Iris pigment epithelial cell (primary cell): ENCODE data around the gene DOCK1.

Experiments used
- DNase-seq: peaks from one replicate; pipeline ENCODE4 v3.0.0-alpha.2; 2011; ENCODE audit warnings: low read depth

The DOCK1 gene

DNA sequence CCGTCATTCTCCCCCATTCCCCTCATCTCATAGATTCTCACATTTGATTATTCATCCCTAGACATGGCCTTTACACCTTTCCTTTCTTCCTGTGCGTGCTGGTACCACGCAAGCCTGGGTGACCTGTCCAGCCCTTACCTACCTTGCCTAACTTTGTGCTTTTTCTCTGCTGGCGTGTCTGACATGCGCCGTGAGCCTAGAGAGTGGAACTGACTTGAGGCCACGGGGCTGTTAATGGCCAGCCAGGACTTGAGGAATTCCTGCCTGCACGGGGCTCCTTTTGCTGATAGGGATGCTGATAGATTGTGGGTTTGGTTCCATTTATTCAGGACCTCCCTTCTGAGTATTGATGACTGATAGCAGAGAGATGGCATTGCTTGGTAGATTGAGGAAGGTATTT is 134.2 kb downstream of the DOCK1 start:
- no peak for DNase-seq

DNA sequence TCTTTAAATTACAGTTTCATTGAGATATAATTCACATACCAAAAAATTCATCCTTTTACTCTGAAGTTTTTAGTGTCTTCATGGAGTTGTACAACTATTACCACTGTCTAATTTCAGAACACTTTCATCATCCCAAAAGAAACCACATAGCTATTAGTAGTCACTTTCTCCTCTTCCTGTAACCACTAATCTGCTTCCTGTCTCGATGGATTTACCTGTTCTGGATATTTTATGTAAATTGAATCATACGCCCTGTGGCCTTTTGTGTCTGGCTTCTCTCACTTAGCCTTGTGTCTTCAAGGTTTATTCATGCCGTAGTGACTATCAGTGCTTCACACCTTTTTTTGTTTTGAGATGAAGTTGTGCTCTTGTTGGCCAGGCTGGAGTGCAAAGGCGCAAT is 135.5 kb downstream of the DOCK1 start:
- DNase-seq: peak; percentile 6

DNA sequence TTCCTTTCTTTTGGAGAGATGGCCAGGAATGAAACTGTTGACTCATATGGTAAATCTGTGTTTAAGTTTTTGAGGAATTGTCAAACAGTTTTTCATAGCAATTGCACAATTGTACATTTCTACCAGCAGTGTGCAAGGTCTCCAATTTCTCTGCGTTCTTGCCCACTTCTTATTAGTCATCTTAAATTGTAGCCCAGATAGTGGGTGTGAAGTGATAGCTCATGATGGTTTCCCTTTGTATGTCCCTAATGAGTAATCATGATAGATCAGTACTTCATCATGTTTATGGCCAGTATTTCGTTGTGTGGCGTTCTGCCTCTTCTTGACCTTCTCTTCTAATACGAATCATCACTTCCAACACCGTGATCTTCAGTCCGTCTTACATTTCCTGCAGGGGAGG is 136.3 kb downstream of the DOCK1 start:
- DNase-seq: peak; percentile 93

DNA sequence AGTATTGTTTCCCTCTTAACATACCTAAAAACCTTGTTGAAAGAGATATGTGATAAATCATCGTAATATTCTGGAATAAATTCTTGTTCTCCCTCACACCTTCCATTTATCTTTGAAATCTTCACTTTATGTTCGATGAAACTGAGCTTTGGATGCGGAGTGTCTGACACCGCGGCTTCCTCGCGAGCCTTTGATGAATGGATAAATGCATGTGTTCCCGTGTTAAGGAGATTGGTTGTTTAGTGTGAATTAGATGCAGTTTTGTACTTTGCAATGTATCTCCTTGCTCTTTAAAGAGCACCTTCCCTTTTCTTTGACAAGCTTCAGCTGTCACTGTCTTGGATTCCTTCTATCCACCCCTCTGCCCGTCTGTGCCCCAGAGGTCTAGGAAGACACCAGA is 138.1 kb downstream of the DOCK1 start:
- no peak for DNase-seq

DNA sequence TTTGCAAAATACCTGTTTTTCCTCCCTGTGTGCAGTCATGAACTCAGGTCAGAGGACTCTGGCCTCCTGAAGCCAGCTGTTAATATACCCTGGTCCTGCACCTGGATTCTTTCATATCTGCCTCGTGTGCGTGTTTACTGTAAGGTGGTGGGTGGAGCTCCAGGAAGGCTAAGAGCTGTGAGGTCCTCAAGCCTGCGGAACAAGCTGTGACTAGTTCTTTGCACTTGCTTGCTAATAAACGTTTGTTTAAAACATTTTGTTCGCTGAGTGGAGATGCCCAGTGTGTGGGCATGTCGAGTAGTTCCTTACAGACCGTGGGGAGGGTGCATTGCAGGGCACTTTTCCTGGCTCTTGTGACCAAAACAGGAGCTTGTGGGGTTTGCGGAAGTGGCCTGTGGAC is 139.0 kb downstream of the DOCK1 start:
- no peak for DNase-seq

DNA sequence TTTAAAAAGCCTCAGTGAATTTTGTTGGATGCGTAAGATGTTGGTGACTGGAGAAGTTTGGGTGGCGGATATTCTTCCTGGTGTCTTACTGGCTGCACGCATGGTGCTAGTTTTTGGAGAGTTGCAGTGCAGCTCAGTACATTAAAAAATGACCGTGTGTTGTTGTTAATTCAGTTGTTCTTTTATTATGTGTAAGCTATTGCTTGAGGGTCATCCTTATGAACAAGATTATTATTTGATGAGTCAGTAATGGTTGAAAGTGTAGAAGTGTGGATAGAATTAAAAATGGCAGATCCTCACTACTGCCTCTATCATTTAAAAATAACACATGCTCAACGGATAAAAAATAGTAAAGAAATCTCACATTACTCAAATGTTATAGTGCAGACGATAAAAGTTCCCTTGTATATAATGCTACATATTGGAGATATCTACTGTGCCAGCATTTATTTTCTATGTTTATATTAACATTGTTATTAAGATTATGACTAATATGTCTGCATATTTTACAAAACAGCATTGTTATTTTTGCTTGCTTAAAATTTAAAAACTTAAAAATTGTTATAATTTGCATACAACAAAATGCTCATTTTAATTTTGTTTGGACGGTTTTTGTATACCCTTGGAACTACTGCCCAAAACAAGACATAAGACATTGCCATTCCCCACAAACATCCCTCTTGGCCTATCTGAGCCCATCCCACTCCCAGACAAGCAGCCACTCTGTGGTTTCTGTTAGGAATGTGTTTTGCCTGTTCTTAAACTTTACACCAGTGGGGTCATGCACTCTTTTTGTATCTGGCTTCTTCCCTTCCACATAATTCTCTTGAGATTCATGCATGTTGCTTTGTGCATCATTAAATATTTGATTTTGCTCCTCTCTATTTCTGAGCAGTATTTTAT is 142.0 kb downstream of the DOCK1 start:
- DNase-seq: peak; percentile 80

DNA sequence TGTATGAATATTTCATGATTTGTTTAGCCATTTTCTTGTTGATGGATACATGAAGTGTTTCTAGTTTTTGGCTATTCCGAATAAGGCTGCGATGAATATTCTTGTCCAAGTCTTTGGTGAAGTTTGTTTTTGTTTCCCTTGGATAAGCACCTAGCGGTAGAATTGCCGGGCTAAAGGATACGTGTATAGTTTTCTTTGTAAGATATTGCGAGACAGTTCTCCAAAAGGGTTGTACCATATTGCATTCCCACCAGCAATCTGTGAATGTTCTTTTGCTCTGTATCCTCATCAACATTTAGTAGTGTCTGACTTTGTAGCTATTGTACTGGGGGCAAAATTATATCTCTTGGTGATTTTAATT is 142.6 kb downstream of the DOCK1 start:
- DNase-seq: peak; percentile 36

DNA sequence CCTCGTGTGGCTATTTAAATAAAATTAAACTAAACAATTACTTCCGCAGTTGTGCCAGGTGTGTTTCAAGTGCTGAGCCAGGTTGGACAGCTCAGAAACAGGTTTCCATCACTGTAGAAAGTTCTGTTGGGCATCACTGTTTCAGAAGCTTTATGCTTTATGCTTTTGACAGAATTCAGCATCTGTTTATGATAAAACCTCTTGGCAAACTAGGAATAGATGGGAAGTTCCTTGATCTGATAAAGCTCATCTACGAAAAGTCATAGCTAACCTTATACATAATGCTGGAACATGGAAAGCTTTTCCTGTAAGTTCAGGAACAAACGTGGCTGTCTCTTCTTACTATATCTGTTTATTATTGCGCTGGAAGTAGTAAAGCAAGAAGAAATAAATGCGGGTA is 143.4 kb downstream of the DOCK1 start:
- no peak for DNase-seq

DNA sequence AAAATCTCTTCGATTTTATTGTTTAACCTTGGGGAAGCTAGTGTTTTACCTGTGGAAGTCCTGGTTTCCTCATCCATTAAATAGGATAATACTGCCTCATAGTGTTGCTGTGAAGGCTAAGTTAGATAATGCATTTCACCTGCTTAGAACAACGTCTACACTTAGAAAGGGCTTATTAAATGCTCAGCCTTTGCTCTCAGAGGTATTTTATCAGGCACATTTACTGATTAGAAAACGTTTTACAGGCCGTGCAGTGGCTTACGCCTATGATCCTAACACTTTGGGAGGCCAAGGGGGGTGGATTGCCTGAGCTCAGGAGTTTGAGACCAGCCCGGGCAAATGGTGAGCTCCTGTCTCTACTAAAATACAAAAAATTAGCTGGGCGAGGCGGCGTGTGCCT is 146.8 kb downstream of the DOCK1 start:
- no peak for DNase-seq

DNA sequence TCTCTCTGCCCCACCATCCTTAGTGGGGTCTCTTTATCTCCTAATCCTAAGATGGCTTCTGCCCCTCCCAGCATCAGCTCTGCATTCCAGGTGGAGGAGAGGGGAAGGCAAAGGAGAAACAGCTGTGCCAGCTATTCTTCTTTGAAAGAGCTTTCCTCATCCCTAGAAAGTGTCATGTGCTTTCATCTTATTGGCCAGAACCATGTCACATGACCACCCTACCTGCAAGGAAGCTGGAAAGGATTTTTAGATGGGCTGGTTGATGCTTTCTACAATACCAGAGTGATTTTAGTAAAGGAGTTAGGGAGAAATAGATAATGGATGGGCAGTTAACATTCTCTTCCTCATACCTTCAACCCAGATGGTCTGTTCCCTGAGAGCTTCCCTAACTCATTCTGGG is 150.0 kb downstream of the DOCK1 start:
- DNase-seq: no peak

DNA sequence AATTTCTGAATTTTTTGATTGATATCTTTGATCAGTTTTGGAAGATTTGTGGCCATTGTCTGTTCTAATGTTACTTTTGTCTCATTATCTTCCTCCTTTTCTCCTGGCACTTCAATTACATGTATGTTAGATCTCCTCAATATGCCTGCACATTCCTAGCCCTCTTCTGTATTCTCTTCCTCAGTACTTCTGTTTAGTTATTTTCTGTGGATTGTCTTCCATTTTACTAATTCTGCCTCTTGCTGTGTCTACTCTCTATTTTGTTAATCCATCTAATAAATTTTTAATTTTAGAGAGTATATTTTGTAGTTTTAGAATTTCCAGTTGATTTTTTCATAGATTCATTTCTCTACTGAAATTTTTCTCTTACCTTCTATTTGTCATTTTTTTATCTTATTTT is 154.1 kb downstream of the DOCK1 start:
- DNase-seq: no peak

DNA sequence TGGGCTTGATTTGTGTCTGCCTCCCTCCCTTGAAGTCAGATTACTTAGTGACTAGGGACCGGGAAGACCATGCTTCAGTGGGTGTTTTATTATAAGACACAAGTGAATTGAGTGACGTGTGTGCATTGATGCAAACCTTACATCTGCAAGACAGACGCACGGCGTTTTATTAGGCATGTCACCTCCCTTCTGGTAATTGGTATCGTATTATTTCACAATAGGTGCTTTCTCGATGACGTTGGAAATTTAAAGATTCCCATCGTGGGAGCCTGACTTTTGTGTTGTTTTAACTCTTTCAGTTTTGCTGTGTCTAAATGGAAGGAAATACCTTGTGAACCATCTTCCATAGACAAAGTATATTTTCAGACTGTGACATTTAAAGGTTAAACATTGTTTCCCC is 158.5 kb downstream of the DOCK1 start:
- no peak for DNase-seq

DNA sequence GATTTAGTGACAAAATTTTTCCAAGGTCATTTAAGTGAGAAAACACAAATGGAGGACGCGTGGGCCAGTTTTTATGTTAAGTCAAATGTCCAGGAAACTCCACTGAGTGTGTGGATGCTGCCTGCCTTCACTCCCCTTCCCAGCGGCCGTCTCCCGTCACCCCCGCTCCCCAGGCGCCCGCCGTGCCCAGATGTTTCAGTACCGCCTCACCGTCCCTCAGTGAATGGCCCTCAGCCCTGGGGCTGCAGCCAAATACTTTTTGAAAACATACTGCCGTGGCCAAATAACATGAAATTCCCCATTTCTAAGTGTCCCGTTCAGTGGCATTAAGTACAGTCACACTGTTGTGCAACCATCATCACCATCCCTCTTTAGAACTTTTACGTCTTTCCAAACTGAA is 159.2 kb downstream of the DOCK1 start:
- no peak for DNase-seq

DNA sequence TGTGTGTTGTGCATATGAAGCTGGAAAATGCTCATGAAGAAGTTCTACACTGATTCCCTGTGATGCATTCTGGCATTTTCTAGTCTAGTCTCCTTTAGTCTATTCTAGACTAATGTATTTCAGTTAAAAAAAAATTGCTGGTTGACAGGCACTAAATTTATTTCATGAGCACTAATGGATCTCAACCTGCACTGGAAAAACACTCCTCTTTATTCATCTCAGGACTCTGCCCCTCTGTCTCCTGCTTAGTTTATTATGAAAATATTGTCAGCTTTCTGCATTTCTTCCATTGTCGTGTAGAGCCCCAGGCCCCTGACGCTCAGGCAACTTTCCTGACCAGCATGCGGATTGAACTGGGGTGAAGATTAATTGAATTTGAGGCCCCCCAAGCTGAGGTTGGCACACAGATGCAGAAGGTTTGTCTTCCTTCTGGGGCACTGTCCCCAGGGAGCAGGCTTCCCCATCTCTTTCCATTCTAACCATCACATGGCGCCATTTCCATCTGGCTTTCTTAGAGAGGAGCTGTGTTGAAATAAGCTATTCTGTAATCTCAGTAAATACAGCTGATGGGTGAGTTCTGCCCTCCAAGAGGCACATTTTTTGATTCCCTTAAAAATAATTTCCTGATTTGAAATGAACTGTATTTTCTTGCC is 162.4 kb downstream of the DOCK1 start:
- no peak for DNase-seq

DNA sequence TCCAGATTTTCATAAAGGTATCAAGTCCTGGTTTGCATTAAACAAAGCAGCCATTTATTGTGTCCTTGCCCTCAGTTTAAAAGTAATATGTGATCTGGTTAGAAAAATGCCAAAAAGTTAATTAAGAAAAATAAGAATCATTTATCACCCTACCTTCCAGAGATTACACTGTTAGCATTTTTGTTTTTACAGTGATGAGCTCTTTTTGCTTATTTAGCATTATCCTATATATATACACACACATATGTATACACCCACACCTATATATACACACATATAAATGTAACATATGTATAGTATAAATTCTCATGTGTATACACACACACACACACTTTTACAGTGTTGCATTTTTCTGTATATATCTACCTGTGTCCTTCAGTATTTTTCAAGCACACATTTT is 163.3 kb downstream of the DOCK1 start:
- DNase-seq: no peak

DNA sequence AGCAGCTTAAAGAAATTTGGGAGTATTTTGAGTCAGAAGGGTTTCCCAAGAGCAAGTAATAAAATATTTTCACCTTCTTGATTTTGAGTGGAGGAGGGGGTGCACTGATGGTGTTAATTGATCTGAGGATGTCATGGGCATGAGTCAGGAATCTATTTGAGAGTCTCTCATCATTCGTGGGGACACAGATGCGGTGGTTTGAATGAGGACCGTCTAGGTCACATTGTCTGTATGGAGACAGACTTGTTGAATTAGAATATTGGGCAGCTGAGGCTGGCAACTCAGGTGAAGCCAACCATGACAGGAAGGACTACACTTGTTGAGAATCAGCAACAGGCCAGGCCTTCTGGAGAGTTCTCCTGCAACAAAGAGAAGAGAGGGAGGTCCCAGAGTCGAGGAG is 164.2 kb downstream of the DOCK1 start:
- no peak for DNase-seq

DNA sequence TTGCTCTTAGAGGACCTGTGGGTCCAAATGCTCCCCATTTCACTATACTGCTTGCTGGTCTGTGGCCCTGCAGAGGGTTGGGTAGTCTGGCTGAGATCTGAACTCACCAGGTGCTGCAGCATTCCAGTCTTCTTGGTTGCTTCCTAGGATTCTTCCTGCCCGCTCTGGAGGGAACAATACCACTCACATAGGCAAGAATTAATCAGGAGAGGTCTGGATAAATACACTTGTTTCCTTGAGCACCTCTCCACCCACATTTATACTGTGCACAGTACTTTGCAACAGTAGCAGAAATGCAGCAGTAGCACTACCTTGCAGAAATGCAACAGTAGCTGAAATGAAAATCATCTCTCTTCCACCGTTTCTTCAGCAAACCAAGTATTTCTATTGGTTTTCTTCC is 165.9 kb downstream of the DOCK1 start:
- no peak for DNase-seq

DNA sequence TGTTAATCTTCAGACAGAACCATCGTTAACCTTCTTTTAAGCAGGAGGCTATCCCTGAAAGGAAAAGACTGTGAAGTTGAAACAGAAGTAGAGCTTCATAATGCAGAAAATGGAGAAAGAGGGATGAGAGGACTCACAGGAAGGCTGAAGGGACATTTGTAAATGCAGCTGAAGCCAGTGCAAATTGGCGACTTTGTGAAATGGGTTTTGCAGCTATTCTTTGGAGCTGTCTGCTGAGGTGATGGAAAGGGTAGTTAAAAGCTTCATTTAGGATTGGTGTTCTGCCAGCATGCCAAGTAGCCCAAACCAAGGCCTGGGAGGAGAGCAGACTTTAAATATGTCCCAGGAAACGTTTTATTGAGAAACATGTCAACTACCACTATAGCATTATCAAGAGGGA is 168.4 kb downstream of the DOCK1 start:
- no peak for DNase-seq

DNA sequence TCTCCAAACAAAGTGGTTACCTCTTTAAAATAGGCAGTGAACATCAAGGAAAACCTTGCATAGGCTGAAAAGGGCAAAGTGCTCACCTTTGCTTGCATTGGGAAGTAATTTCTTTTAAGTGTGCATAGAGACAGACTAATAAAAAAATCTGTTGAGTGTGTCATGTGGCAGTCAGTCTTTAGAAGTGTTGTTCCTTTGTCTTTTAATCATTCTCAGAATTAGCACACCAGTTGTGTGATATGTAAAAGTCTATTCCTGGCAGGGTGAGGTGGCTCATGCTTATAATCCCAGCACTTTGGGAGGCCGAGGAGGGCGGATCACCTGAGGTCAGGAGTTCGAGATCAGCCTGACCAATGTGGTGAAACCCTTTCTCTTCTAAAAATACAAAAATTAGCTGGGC is 174.2 kb downstream of the DOCK1 start:
- no peak for DNase-seq

DNA sequence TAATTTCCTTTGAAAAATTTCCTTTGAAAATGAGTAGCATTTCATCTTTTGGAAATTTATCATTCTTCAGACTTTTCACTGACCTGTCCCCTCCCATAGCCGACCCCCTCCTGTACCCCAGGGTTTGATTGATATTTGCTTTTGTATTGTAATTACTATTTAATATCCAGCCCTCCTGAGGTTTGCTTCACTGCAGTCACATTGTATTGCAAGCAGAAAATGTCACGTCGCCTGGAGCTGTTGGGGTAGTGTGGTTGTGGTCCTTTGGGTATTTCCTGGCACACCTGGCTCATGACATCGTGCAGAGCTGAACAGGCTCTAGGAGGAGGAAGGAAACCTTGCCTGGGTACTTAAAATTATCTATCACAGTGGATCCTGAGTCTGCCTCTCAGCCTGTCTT is 175.1 kb downstream of the DOCK1 start:
- no peak for DNase-seq

DNA sequence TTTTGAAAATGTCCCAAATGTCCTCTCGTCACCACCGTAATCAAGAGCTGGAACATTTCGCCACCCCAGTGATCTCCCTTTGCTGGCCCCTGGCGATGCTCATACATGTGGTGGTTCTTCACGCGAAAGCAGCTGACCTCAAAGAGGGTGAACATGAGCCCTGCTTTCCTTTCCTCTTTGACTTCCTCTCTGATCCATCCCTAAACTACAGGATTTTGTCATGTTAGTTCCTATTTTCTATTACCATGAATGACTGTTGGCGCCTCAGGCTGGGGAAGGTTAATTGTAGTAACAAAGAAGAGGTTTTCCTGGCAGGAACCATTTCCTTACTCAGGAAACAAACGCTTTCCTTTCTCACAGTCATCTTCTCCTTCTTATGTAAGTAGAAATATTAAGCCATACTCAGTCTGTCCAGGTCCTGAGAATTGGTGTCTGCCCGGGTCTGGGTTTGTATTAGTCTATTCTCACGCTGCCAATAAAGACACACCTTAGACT is 176.7 kb downstream of the DOCK1 start:
- DNase-seq: no peak

DNA sequence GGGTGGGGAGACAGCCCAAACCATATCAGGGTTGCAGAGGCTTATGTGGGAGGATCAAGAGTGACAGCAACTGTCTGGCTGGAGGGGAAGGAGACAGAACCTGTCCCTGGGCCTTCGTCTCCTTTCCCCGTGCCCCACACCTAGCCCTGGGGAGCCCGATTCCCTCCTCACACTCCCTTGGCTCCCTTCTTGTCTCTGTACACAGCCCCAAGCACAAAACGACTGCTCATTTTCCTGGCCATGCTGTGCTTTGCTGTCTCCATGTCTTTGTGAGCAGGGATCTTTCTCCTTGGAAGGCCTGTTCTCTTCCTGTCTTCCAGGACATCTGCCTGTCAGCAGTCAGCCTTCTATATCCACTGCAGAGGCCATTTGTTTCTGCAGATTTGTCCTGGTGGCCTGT is 177.4 kb downstream of the DOCK1 start:
- no peak for DNase-seq

DNA sequence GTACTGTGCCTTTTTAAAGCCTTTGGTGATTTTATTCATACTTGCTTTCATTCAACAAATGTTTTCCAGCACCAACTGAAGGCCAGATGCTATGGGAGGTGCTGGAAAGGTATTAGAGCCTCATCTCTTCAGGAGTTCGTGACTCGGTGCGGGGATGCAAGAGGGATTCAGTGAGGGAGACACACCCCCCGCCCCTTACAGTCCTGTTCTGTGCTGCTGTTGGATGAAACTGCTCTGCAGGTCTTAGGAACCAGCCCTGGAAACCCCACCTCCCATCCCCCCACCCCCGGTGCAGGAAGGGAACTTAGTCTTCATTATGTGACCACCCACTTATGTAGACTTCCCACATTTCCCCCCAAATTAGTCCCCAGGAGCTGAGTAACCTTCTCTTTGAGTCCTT is 180.7 kb downstream of the DOCK1 start:
- no peak for DNase-seq

DNA sequence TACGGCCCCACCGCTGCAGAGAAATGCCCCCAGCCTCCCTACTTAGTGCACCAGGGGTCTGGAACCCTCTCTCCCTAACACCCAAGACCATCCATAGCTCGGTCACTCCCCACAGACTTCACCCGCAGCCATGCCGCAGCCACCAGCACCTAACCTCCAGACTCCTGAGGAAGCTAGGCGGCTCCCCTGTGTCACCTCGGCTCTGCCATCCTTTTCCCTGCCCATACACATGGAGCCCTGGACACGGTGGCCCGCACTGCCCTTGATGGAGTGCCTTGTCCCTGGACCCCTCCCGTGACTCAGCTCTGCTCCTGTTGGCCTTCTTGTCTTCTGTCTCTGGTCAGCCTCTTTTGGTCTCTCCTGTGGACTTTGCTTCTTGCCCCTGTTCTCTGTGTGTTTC is 183.7 kb downstream of the DOCK1 start:
- no peak for DNase-seq
